Measurements from ENCODE around the gene CD1E. TPM values are rescaled to one million over a fixed set of nuclear protein-coding genes. Genes with fewer than 3 reads are reported as not detected.

CD1E gene
- total and polyA plus RNA-seq, 7 donors: 0.50 to 2.3 (median 0.71) TPM; not detected in 4

- Histone ChIP-seq H3K27ac (no peak within 1 kb of the TSS), H3K36me3 (no peaks in the 10 kb centered on the region), H3K27me3 (no peaks in the 10 kb centered on the region), H3K4me3 (no peak within 1 kb of the TSS), H3K4me1 (no peaks in the 10 kb centered on the region), H3K9me3 (no peaks in the 10 kb centered on the region)
- TF ChIP-seq CTCF (IDR thresholded peaks at IDR 0.05) (no peak), POLR2AphosphoS5 (IDR thresholded peaks at IDR 0.05) (no peak), POLR2A (IDR thresholded peaks at IDR 0.05) (no peak)
- DNase-seq: no peak
- 71 to 83% methylated on average over 5 of the region's 5 CpGs for WGBS, 2 donors
- intact Hi-C loops (cut with DNase I): no loop called here
Measured at GRCh38 chr1:158398818-158399514, 45.3 kb downstream of the CD1E start, which contains the start of gene OR10T2. OR10T2 (minus strand) TSS chr1:158399466; CDS start chr1:158399466, 0 bp downstream.

GRCh38 chr1:158400871-158401270 lies 47.2 kb downstream of the CD1E start:
- H3K4me3 ChIP-seq: no peak overlapping the region
- no peak for DNase-seq
- 70 to 75% methylated on average over 3 of the region's 3 CpGs for WGBS, 2 donors
- no peaks in the 10 kb centered on the region for H3K9me3 ChIP-seq
- H3K4me1 ChIP-seq: no peaks in the 10 kb centered on the region
- TF ChIP-seq POLR2A (IDR thresholded peaks at IDR 0.05): no peak
- no peak for TF ChIP-seq CTCF (IDR thresholded peaks at IDR 0.05)
- TF ChIP-seq POLR2AphosphoS5 (IDR thresholded peaks at IDR 0.05): no peak
- TF ChIP-seq EP300 (IDR thresholded peaks at IDR 0.05): no peak
- intact Hi-C loops (cut with DNase I): no loop called here
- H3K27ac ChIP-seq: no peak overlapping the region
- no peaks in the 10 kb centered on the region for H3K36me3 ChIP-seq
- H3K27me3 ChIP-seq: no peaks in the 10 kb centered on the region

- Histone ChIP-seq H3K27me3 (no peaks in the 10 kb centered on the region), H3K36me3 (no peaks in the 10 kb centered on the region), H3K9me3 (no peaks in the 10 kb centered on the region), H3K4me1 (peaks cover 0 to 3% (median 0%) of the 10 kb centered on the region in 4 donors), H3K27ac (no peak overlapping the region), H3K4me3 (no peak overlapping the region)
- TF ChIP-seq CTCF (IDR thresholded peaks at IDR 0.05) (no peak), POLR2A (IDR thresholded peaks at IDR 0.05) (no peak), EP300 (IDR thresholded peaks at IDR 0.05) (no peak), POLR2AphosphoS5 (IDR thresholded peaks at IDR 0.05) (no peak)
- intact Hi-C loops (cut with DNase I): no loop called here
- 65 to 88% methylated on average over 5 of the region's 5 CpGs for WGBS, 2 donors
- no peak for DNase-seq
Measured at GRCh38 chr1:158407092-158407491, 53.4 kb downstream of the CD1E start.

Other genes with a start within 250 kb of the CD1E start
- 1 to 10 TPM; 1.1 to 3.0 (median 2.2) TPM for gene CD1D, start 173.0 kb upstream of the CD1E start, total RNA-seq
- gene CD1D, start 173.0 kb upstream of the CD1E start, polyA plus RNA-seq: 1 to 10 TPM in 2 of 3 donors, under 1 TPM in 1; 0.60 to 5.9 (median 3.2) TPM
- gene CD1A, start 99.5 kb upstream of the CD1E start, total RNA-seq: not detected
- gene CD1A, start 99.5 kb upstream of the CD1E start, polyA plus RNA-seq: under 1 TPM in 1 of 3 donors, not detected in 2; 0.90 TPM
- 1 to 10 TPM in 2 of 4 donors, under 1 TPM in 1, not detected in 1; 0.99 to 4.3 (median 1.1) TPM for gene CD1C, start 64.0 kb upstream of the CD1E start, total RNA-seq
- gene CD1C, start 64.0 kb upstream of the CD1E start, polyA plus RNA-seq: 1 to 10 TPM in 2 of 3 donors, not detected in 1; 1.2 to 9.9 TPM
- not detected for gene CD1B, start 22.4 kb upstream of the CD1E start, total RNA-seq
- under 1 TPM in 1 of 3 donors, not detected in 2; 0.12 TPM for gene CD1B, start 22.4 kb upstream of the CD1E start, polyA plus RNA-seq
- gene OR10T2, start 45.6 kb downstream of the CD1E start, total RNA-seq: not detected
- not detected for gene OR10T2, start 45.6 kb downstream of the CD1E start, polyA plus RNA-seq
- gene OR10K2, start 72.3 kb downstream of the CD1E start, total RNA-seq: not detected
- gene OR10K2, start 72.3 kb downstream of the CD1E start, polyA plus RNA-seq: not detected
- not detected for gene OR10K1, start 107.9 kb downstream of the CD1E start, total RNA-seq
- gene OR10K1, start 107.9 kb downstream of the CD1E start, polyA plus RNA-seq: not detected
- gene OR10R2, start 118.3 kb downstream of the CD1E start, total RNA-seq: not detected
- not detected for gene OR10R2, start 118.3 kb downstream of the CD1E start, polyA plus RNA-seq
- not detected for gene OR6Y1, start 200.5 kb downstream of the CD1E start, total RNA-seq
- gene OR6Y1, start 200.5 kb downstream of the CD1E start, polyA plus RNA-seq: not detected
- gene OR6P1, start 216.7 kb downstream of the CD1E start, total RNA-seq: not detected
- not detected for gene OR6P1, start 216.7 kb downstream of the CD1E start, polyA plus RNA-seq
- not detected for gene OR10X1, start 226.0 kb downstream of the CD1E start, total RNA-seq
- gene OR10X1, start 226.0 kb downstream of the CD1E start, polyA plus RNA-seq: not detected